Endothelial cell of umbilical vein (primary cell): ENCODE results near the gene OR1E2. TPM values are rescaled to one million over a fixed set of nuclear protein-coding genes. Genes with fewer than 3 reads are reported as not detected.

Experiments
- BruUV-seq: library from RNA; stranded (reverse); fragments of 400-500 nt; replicated peaks from 2 replicates; lab custom pipeline; 2021; lab: Mats Ljungman, UMichigan
- CTCF ChIA-PET: fragments of 300-600, 350-600 bp; sonication (Branson Sonifier 250); formaldehyde crosslinking; loops from one replicate; lab custom pipeline; 2021; ENCODE audit warnings: antibody characterized with exemption, inconsistent platforms; lab: Charles Lee
- POLR2A ChIA-PET: fragments of 300-600, 350-600 bp; sonication (Branson Sonifier 250); formaldehyde crosslinking; loops from one replicate; lab custom pipeline; 2021; ENCODE audit warnings: antibody characterized with exemption, inconsistent platforms; lab: Charles Lee
- DNase-seq: peaks from one replicate; pipeline ENCODE4 v3.0.0-alpha.2; 2011; ENCODE audit warnings: low read depth, low spot score
- FAIRE-seq: peaks from 2 replicates; lab custom pipeline; 2011; peaks lifted over from hg19 to GRCh38; lab: Jason Lieb, UNC
- H2AFZ ChIP-seq: 2 replicates; pipeline ENCODE4 v1.6.0; 2012; ENCODE audit warnings: low read depth, low read length, control low read depth, inconsistent platforms
- H3K27ac ChIP-seq: 2 replicates; pipeline ENCODE4 v1.5.1; 2011; ENCODE audit warnings: low read depth, mild to moderate bottlenecking, control low read depth, low read length, moderate library complexity; ENCODE audit not compliant: insufficient read depth
- H3K27me3 ChIP-seq, 2 experiments: 2 replicates each; pipeline versions ENCODE4 v1.6.0 to v1.6.1; 2011; ENCODE audit warnings: low read length in 2 of 2, mixed read lengths in 1 of 2; ENCODE audit not compliant: control insufficient read depth in 2 of 2, insufficient read depth in 2 of 2
- H3K36me3 ChIP-seq, 2 experiments: 2 replicates in 1 of 2; 3 replicates in 1 of 2; pipeline ENCODE4 v1.5.1; 2011; ENCODE audit warnings: low read length in 2 of 2, mild to moderate bottlenecking in 1 of 2, moderate library complexity in 1 of 2; ENCODE audit not compliant: control insufficient read depth in 2 of 2, insufficient read depth in 2 of 2; ENCODE audit errors: extremely low read depth in 1 of 2
- H3K4me1 ChIP-seq: 3 replicates; pipeline ENCODE4 v1.5.1; 2011; ENCODE audit warnings: mild to moderate bottlenecking, low read length; ENCODE audit not compliant: control insufficient read depth, insufficient read depth; ENCODE audit errors: extremely low read depth
- H3K4me2 ChIP-seq: 2 replicates; pipeline ENCODE4 v1.6.1; 2011; ENCODE audit warnings: low read length, control low read depth, mixed read lengths; ENCODE audit not compliant: insufficient read depth
- H3K4me3 ChIP-seq, 3 experiments: fragments of 200-600 bp in 1 of 3; sonication (generic), shearing (Covaris generic) in 1 of 3; replicated peaks in 1 of 3; 2 replicates each; pipeline ENCODE4 v1.5.1; 2011 to 2016; ENCODE audit warnings: control low read depth in 3 of 3, low read length in 3 of 3, mild to moderate bottlenecking in 2 of 3, inconsistent platforms in 1 of 3, low read depth in 1 of 3, moderate library complexity in 1 of 3; ENCODE audit not compliant: insufficient read depth in 1 of 3
- H3K79me2 ChIP-seq: 2 replicates; pipeline ENCODE4 v1.6.0; 2012; ENCODE audit warnings: low read length, inconsistent platforms; ENCODE audit not compliant: control insufficient read depth, insufficient read depth
- H3K9ac ChIP-seq: replicated peaks from 2 replicates; pipeline ENCODE3; 2011; ENCODE audit warnings: low read length, control low read depth; ENCODE audit not compliant: insufficient read depth; ENCODE audit errors: extremely low read depth
- H3K9me1 ChIP-seq: replicated peaks from 3 replicates; pipeline ENCODE4 v1.6.0; 2011; ENCODE audit warnings: mild to moderate bottlenecking, low read length; ENCODE audit not compliant: control insufficient read depth, insufficient read depth; ENCODE audit errors: extremely low read depth
- H3K9me3 ChIP-seq: replicated peaks from 2 replicates; pipeline ENCODE4 v1.5.1; 2012; ENCODE audit warnings: low read length, inconsistent platforms; ENCODE audit not compliant: control insufficient read depth, insufficient read depth
- H4K20me1 ChIP-seq: replicated peaks from 2 replicates; pipeline ENCODE3; 2011; ENCODE audit warnings: mild to moderate bottlenecking, low read length; ENCODE audit not compliant: control insufficient read depth, insufficient read depth; ENCODE audit errors: extremely low read depth
- EZH2 ChIP-seq: IDR thresholded peaks from 2 replicates; pipeline ENCODE4 v1.6.1; 2012; ENCODE audit warnings: borderline replicate concordance, low read depth, mild to moderate bottlenecking, moderate library complexity, low read length, inconsistent platforms; ENCODE audit not compliant: severe bottlenecking
- FOS ChIP-seq: IDR thresholded peaks from 2 replicates; pipeline ENCODE4 v1.6.1; 2011; ENCODE audit warnings: mild to moderate bottlenecking, low read length, moderate library complexity, borderline replicate concordance; ENCODE audit not compliant: insufficient read depth
- JUN ChIP-seq: IDR thresholded peaks from 2 replicates; pipeline ENCODE4 v1.6.1; 2011; ENCODE audit warnings: borderline replicate concordance, low read depth; ENCODE audit not compliant: insufficient read length, insufficient read depth
- MAX ChIP-seq: IDR thresholded peaks from 2 replicates; pipeline ENCODE4 v1.6.1; 2011; ENCODE audit not compliant: insufficient read depth, insufficient read length
- MYC ChIP-seq: IDR thresholded peaks from one replicate; pipeline ENCODE4 v1.6.1; 2011; ENCODE audit warnings: mild to moderate bottlenecking, low read depth, low read length
- POLR2A ChIP-seq: IDR thresholded peaks from 2 replicates; pipeline ENCODE4 v1.6.1; 2012; ENCODE audit warnings: low read depth, mild to moderate bottlenecking, control low read depth, low read length
- POLR2AphosphoS5 ChIP-seq: IDR thresholded peaks from 2 replicates; pipeline ENCODE4 v1.6.1; 2012; ENCODE audit warnings: low read depth, mild to moderate bottlenecking, control low read depth, low read length, moderate library complexity; ENCODE audit not compliant: insufficient read depth
- dilution Hi-C: fragments of 300-500 bp; cut with MboI; formaldehyde crosslinking; loops from one replicate; pipeline ENCODE4 v1.15.0; 2019; ENCODE audit warnings: low sequenced_read_pairs; ENCODE audit not compliant: extremely low pct_ligation_motif_present
- intact Hi-C: fragments of 100-400 bp; cut with micrococcal nuclease; formaldehyde crosslinking; loops from one replicate; pipeline ENCODE4 v1.10.0; 2022
- polyA plus RNA-seq, 4 experiments: library from polyadenylated mRNA; depleted of rRNA in 3 of 4; stranded (reverse) in 3 of 4; unstranded in 1 of 4; fragments of >200 nt; gene quantifications; 2 replicates each; pipeline versions ENCODE4 v1.2.1 to v1.2.3, GENCODE V29; 2011 to 2012; ENCODE audit warnings: missing spikeins in 1 of 4
- total RNA-seq: library from RNA; stranded (reverse); gene quantifications from 2 replicates; pipeline ENCODE4 v1.2.3, GENCODE V29; 2021
- TF ChIP-seq, protein P1 (sequence below), 2 donors: IDR thresholded peaks; 1 replicate in 1 of 2; 2 replicates in 1 of 2; pipeline ENCODE4 v1.5.1; 2011; ENCODE audit warnings: low read length in 2 of 2, mild to moderate bottlenecking in 2 of 2, moderate library complexity in 2 of 2, control low read depth in 1 of 2, inconsistent platforms in 1 of 2, low read depth in 1 of 2; ENCODE audit not compliant: insufficient read depth in 1 of 2; ENCODE audit errors: extremely low read depth in 1 of 2

The OR1E2 gene
- total and polyA plus RNA-seq, 2 donors (not counting 3 experiments of a cell fraction or from before 2014, with no cell fraction given): not detected

- H2AFZ ChIP-seq: no peak within 1 kb of the TSS
- no peaks in the 10 kb centered on the region for H3K79me2 ChIP-seq
- H3K36me3 ChIP-seq: no peaks in the 10 kb centered on the region
- H3K4me1 ChIP-seq: no peaks in the 10 kb centered on the region
- no peaks in the 10 kb centered on the region for H3K9me3 ChIP-seq
- no TSS peak for BruUV-seq
- H3K27me3 ChIP-seq: no peaks in the 10 kb centered on the region
- no peak within 1 kb of the TSS for H3K4me3 ChIP-seq
- intact Hi-C loops (no loop called here), dilution Hi-C loops (no loop called here)
- no peaks in the 10 kb centered on the region for H4K20me1 ChIP-seq
- ChIA-PET POLR2A (no interaction called here), CTCF (no interaction called here)
- FAIRE-seq: no peak
- no peak within 1 kb of the TSS for H3K4me2 ChIP-seq
- no peaks in the 10 kb centered on the region for H3K9me1 ChIP-seq
- TF ChIP-seq MAX: no peak
- no peak for TF ChIP-seq POLR2AphosphoS5
- TF ChIP-seq FOS: no peak
- no peak for TF ChIP-seq POLR2A
- TF ChIP-seq JUN: no peak
- TF ChIP-seq EZH2: no peak
- TF ChIP-seq, protein P1, sequence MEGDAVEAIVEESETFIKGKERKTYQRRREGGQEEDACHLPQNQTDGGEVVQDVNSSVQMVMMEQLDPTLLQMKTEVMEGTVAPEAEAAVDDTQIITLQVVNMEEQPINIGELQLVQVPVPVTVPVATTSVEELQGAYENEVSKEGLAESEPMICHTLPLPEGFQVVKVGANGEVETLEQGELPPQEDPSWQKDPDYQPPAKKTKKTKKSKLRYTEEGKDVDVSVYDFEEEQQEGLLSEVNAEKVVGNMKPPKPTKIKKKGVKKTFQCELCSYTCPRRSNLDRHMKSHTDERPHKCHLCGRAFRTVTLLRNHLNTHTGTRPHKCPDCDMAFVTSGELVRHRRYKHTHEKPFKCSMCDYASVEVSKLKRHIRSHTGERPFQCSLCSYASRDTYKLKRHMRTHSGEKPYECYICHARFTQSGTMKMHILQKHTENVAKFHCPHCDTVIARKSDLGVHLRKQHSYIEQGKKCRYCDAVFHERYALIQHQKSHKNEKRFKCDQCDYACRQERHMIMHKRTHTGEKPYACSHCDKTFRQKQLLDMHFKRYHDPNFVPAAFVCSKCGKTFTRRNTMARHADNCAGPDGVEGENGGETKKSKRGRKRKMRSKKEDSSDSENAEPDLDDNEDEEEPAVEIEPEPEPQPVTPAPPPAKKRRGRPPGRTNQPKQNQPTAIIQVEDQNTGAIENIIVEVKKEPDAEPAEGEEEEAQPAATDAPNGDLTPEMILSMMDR (IDR thresholded peaks at IDR 0.05; ENCODE audit: extremely low read depth in 1 of 2, insufficient read depth in 1 of 2, low read depth in 1 of 2, low read length in 2 of 2): no peak
- no peak for TF ChIP-seq MYC
- no peak within 1 kb of the TSS for H3K9ac ChIP-seq
- DNase-seq: no peak
- no peak within 1 kb of the TSS for H3K27ac ChIP-seq
Measured at GRCh38 chr17:3475812-3476610, 42.4 kb upstream of the OR1E2 start, which contains the start of gene ASPA. Gene ASPA (plus strand): TSS chr17:3475997. CDS start chr17:3476160, 163 bp downstream.
